IMR-90 (cell line): ENCODE measurements around the gene TMEM190. TPM values are rescaled to one million over a fixed set of nuclear protein-coding genes. Genes with fewer than 3 reads are reported as not detected.

Experiments used
- ATAC-seq: fragments of 200-7000 bp; cut with Tn5 transposase; 2 replicates; pipeline ENCODE4 v1.9.1; 2020; ENCODE audit warnings: low read depth, mild to moderate bottlenecking, moderate library complexity
- BruUV-seq: library from RNA; stranded (reverse); fragments of 400-500 nt; replicated peaks from 2 replicates; lab custom pipeline; 2021; lab: Mats Ljungman, UMichigan
- CTCF ChIA-PET: fragments of 300-600 bp; formaldehyde crosslinking; extraction: SDS; loops from one replicate; lab custom pipeline; 2021; ENCODE audit warnings: antibody characterized with exemption; lab: Yijun Ruan, JAX
- POLR2A ChIA-PET: fragments of 300-600 bp; sonication (Branson Sonifier 250); formaldehyde crosslinking; loops from one replicate; lab custom pipeline; 2022; ENCODE audit warnings: antibody characterized with exemption; ENCODE audit not compliant: unreplicated experiment; lab: Charles Lee
- DNase-seq: peaks from one replicate; pipeline ENCODE4 v3.0.0; 2013
- H2AFZ ChIP-seq: replicated peaks from 2 replicates; pipeline ENCODE3; 2013; ENCODE audit warnings: low read length, mild to moderate bottlenecking; ENCODE audit not compliant: poor library complexity
- H2AK5ac ChIP-seq: 2 replicates; pipeline ENCODE4 v1.6.1; 2013; ENCODE audit warnings: low read depth, low read length, inconsistent platforms
- H2AK9ac ChIP-seq: replicated peaks from 2 replicates; pipeline ENCODE3; 2013; ENCODE audit warnings: mild to moderate bottlenecking, low read depth, low read length, moderate library complexity; ENCODE audit not compliant: poor library complexity
- H2BK120ac ChIP-seq: 2 replicates; pipeline ENCODE4 v1.6.1; 2013; ENCODE audit warnings: low read depth, low read length, inconsistent platforms
- H2BK15ac ChIP-seq: 3 replicates; pipeline ENCODE4 v1.6.1; 2013; ENCODE audit warnings: low read depth, low read length, inconsistent platforms
- H2BK20ac ChIP-seq: 2 replicates; pipeline ENCODE4 v1.6.1; 2013; ENCODE audit warnings: low read depth, mild to moderate bottlenecking, inconsistent platforms, low read length, moderate library complexity
- H2BK5ac ChIP-seq: 2 replicates; pipeline ENCODE4 v1.6.1; 2013; ENCODE audit warnings: mild to moderate bottlenecking, low read depth, low read length, inconsistent platforms; ENCODE audit not compliant: poor library complexity, severe bottlenecking
- H3K14ac ChIP-seq: replicated peaks from 2 replicates; pipeline ENCODE4 v1.6.1; 2013; ENCODE audit warnings: low read depth, low read length, inconsistent platforms
- H3K18ac ChIP-seq: 2 replicates; pipeline ENCODE4 v1.6.1; 2013; ENCODE audit warnings: low read depth, low read length, control low read depth
- H3K23ac ChIP-seq: 2 replicates; pipeline ENCODE4 v1.6.1; 2013; ENCODE audit warnings: low read depth, low read length, inconsistent platforms
- H3K27ac ChIP-seq: 2 replicates; pipeline ENCODE4 v1.5.1; 2013; ENCODE audit warnings: mild to moderate bottlenecking, control low read depth, low read length; ENCODE audit not compliant: insufficient read depth
- H3K27me3 ChIP-seq: 2 replicates; pipeline ENCODE4 v1.6.1; 2013; ENCODE audit warnings: low read length; ENCODE audit not compliant: control insufficient read depth, insufficient read depth
- H3K36me3 ChIP-seq: 2 replicates; pipeline ENCODE4 v1.6.1; 2013; ENCODE audit warnings: low read length, mixed read lengths; ENCODE audit not compliant: control insufficient read depth, insufficient read depth
- H3K4ac ChIP-seq: 2 replicates; pipeline ENCODE4 v1.6.1; 2013; ENCODE audit warnings: low read depth, low read length, inconsistent platforms
- H3K4me1 ChIP-seq: 2 replicates; pipeline ENCODE4 v1.6.1; 2013; ENCODE audit warnings: low read length, mixed read lengths; ENCODE audit not compliant: control insufficient read depth, insufficient read depth
- H3K4me2 ChIP-seq: 2 replicates; pipeline ENCODE4 v1.6.1; 2013; ENCODE audit warnings: low read depth, mild to moderate bottlenecking, control low read depth, low read length, moderate library complexity
- H3K4me3 ChIP-seq: 2 replicates; pipeline ENCODE4 v1.5.1; 2013; ENCODE audit warnings: low read depth, mild to moderate bottlenecking, control low read depth, low read length, moderate library complexity; ENCODE audit not compliant: insufficient read depth
- H3K56ac ChIP-seq: 2 replicates; pipeline ENCODE4 v1.6.1; 2013; ENCODE audit warnings: low read length, inconsistent platforms; ENCODE audit not compliant: insufficient read depth; ENCODE audit errors: extremely low read depth
- H3K79me1 ChIP-seq, 2 experiments: 2 replicates each; pipeline ENCODE4 v1.6.1; 2013; ENCODE audit warnings: low read length in 2 of 2, inconsistent platforms in 1 of 2, low read depth in 1 of 2
- H3K9ac ChIP-seq: 2 replicates; pipeline ENCODE4 v1.6.1; 2013; ENCODE audit warnings: low read depth, low read length, control low read depth
- H3K9me1 ChIP-seq: 2 replicates; pipeline ENCODE4 v1.6.1; 2013; ENCODE audit warnings: low read length, inconsistent platforms; ENCODE audit not compliant: insufficient read depth
- H3K9me3 ChIP-seq: 2 replicates; pipeline ENCODE4 v1.6.1; 2013; ENCODE audit warnings: low read length; ENCODE audit not compliant: control insufficient read depth, insufficient read depth
- H4K20me1 ChIP-seq: 2 replicates; pipeline ENCODE4 v1.6.1; 2013; ENCODE audit warnings: low read length, inconsistent platforms; ENCODE audit not compliant: insufficient read depth
- H4K5ac ChIP-seq: 2 replicates; pipeline ENCODE4 v1.6.1; 2013; ENCODE audit warnings: mild to moderate bottlenecking, low read depth, low read length, control low read depth
- H4K8ac ChIP-seq, 2 experiments: 2 replicates each; pipeline ENCODE4 v1.6.1; 2013; ENCODE audit warnings: low read depth in 2 of 2, low read length in 2 of 2, control low read depth in 1 of 2, inconsistent platforms in 1 of 2
- H4K91ac ChIP-seq: 2 replicates; pipeline ENCODE4 v1.6.1; 2013; ENCODE audit warnings: low read depth, low read length, inconsistent platforms; ENCODE audit not compliant: insufficient read depth
- BHLHE40 ChIP-seq: fragments of 150-350 bp; IDR thresholded peaks from 2 replicates; pipeline ENCODE4 v1.6.1; 2016; ENCODE audit warnings: mild to moderate bottlenecking, low read depth, low read length
- CHD1 ChIP-seq: IDR thresholded peaks from 2 replicates; pipeline ENCODE4 v1.6.1; 2012; ENCODE audit warnings: low read depth, low read length, improper control_type of control experiment
- CTCF ChIP-seq: conservative IDR thresholded peaks from 2 replicates; pipeline ENCODE4 v1.5.1; 2012; ENCODE audit warnings: mild to moderate bottlenecking, low read depth, low read length, improper control_type of control experiment
- MAZ ChIP-seq: IDR thresholded peaks from 2 replicates; pipeline ENCODE4 v1.6.1; 2012; ENCODE audit warnings: low read depth, mild to moderate bottlenecking, low read length, improper control_type of control experiment, moderate library complexity, borderline replicate concordance
- POLR2A ChIP-seq: IDR thresholded peaks from 2 replicates; pipeline ENCODE4 v1.6.1; 2012; ENCODE audit warnings: mild to moderate bottlenecking, low read depth, low read length
- RCOR1 ChIP-seq: IDR thresholded peaks from 2 replicates; pipeline ENCODE4 v1.6.1; 2012; ENCODE audit warnings: mild to moderate bottlenecking, low read length, improper control_type of control experiment; ENCODE audit not compliant: insufficient replicate concordance
- SMC3 ChIP-seq: fragments of 150-350 bp; IDR thresholded peaks from 2 replicates; pipeline ENCODE4 v1.6.1; 2016; ENCODE audit warnings: low read depth, mild to moderate bottlenecking, antibody characterized with exemption, low read length, moderate library complexity
- WGBS, 2 experiments: methylation state at CpG; one replicate each; pipeline versions ENCODE4 v1.1.5 to v1.1.7; 2013; ENCODE audit warnings: missing lambda C conversion rate in 2 of 2; ENCODE audit not compliant: insufficient read length in 1 of 2; ENCODE audit errors: extremely low coverage in 2 of 2; 5-methylcytosine and 5-hydroxymethylcytosine counted together
- dilution Hi-C: fragments of 300-500 bp; cut with HindIII; formaldehyde crosslinking; loops from one replicate; pipeline ENCODE4 v1.14.3; 2018; ENCODE audit warnings: low sequenced_read_pairs; ENCODE audit not compliant: unreplicated experiment
- in situ Hi-C: fragments of 300-500 bp; cut with MboI; formaldehyde crosslinking; loops from 3 replicates; pipeline ENCODE4 v1.14.3; 2019; ENCODE audit warnings: low sequenced_read_pairs, inconsistent platforms, mixed read lengths
- intact Hi-C: fragments of 100-400 bp; cut with micrococcal nuclease; formaldehyde crosslinking; loops from 2 replicates; pipeline ENCODE4 v1.10.0; 2022
- polyA plus RNA-seq, 3 experiments: library from polyadenylated mRNA; depleted of rRNA; stranded (reverse); fragments of >200 nt; gene quantifications; 2 replicates each; pipeline ENCODE4 v1.2.3, GENCODE V29; 2012; ENCODE audit warnings: low replicate concordance in 1 of 3
- total RNA-seq: library from RNA; depleted of rRNA; stranded (reverse); fragments of >200 nt; gene quantifications from 2 replicates; pipeline ENCODE4 v1.2.3, GENCODE V29; 2012

Gene TMEM190
- total and polyA plus RNA-seq, 2 of the 4 experiments (the other 2 are of a cell fraction), result 1.6 TPM; not detected in 1

GRCh38 chr19:55389386-55390317 is 13.0 kb downstream of the TMEM190 start:
- Histone ChIP-seq H3K56ac (no peak overlapping the region), H2BK120ac (no peak overlapping the region), H3K4ac (no peak overlapping the region), H2AFZ (no peak overlapping the region), H3K4me3 (no peak overlapping the region), H4K91ac (no peak overlapping the region), H4K20me1 (peaks cover 75% of the 10 kb centered on the region), H3K9ac (no peak overlapping the region; the same call in 1 of the 2 replicates), H4K5ac (no peak overlapping the region), H2BK5ac (no peak overlapping the region), H4K8ac (peak overlapping the region in 1 of 2 experiments; percentile 13; a peak in 1 of 4 replicates), H3K9me3 (no peaks in the 10 kb centered on the region), H3K27me3 (no peaks in the 10 kb centered on the region), H3K27ac (no peak overlapping the region), H3K23ac (peak overlapping the region; percentile 18; the same call in 1 of the 2 replicates), H3K9me1 (peaks cover 31% of the 10 kb centered on the region), H2AK9ac (peak overlapping the region; percentile 63), H2AK5ac (peak overlapping the region; percentile 4; the same call in 1 of the 2 replicates), H3K18ac (no peak overlapping the region), H2BK20ac (no peak overlapping the region), H3K4me2 (no peak overlapping the region; the same call in 1 of the 2 replicates), H3K36me3 (peaks cover 48% of the 10 kb centered on the region), H2BK15ac (no peak overlapping the region), H3K79me1 (peaks cover 21 to 66% of the 10 kb centered on the region in 2 experiments), H3K14ac (no peak overlapping the region), H3K4me1 (peaks cover 41% of the 10 kb centered on the region)
- BruUV-seq, result no TSS peak
- no peak for TF ChIP-seq POLR2A
- no peak for TF ChIP-seq SMC3
- no peak for TF ChIP-seq CHD1
- no peak for TF ChIP-seq RCOR1
- no peak for TF ChIP-seq BHLHE40
- no peak for TF ChIP-seq CTCF
- TF ChIP-seq MAZ, result no peak
- ATAC-seq (no peak), DNase-seq (no peak)
- ChIA-PET CTCF (no interaction called here), POLR2A (interaction anchor here (1.3 kb wide), 1 partner anchor 17 kb away, joined by 3 read pairs; no protein-coding TSS in a partner anchor)
- WGBS, 2 experiments, result 93% methylated on average over 9 of the region's 21 CpGs; no CpG with 5 or more reads in 1 of the 2 experiments
- intact Hi-C loops, result loop anchor here (5.0 kb wide), 2 partner anchors 87 to 107 kb away; partner anchors contain the start of genes BRSK1 and HSPBP1
- in situ Hi-C loops, result loop anchor here (10.0 kb wide), 1 partner anchor 95 kb away; no protein-coding TSS in a partner anchor
- dilution Hi-C loops, result no loop called here
